Endothelial cell of umbilical vein (primary cell): ENCODE results near the gene PEX5. TPM values are rescaled to one million over a fixed set of nuclear protein-coding genes. Genes with fewer than 3 reads are reported as not detected.

ENCODE experiments used
- BruUV-seq: library from RNA; stranded (reverse); fragments of 400-500 nt; replicated peaks from 2 replicates; lab custom pipeline; 2021; lab: Mats Ljungman, UMichigan
- CTCF ChIA-PET: fragments of 300-600, 350-600 bp; sonication (Branson Sonifier 250); formaldehyde crosslinking; loops from one replicate; lab custom pipeline; 2021; ENCODE audit warnings: antibody characterized with exemption, inconsistent platforms; lab: Charles Lee
- POLR2A ChIA-PET: fragments of 300-600, 350-600 bp; sonication (Branson Sonifier 250); formaldehyde crosslinking; loops from one replicate; lab custom pipeline; 2021; ENCODE audit warnings: antibody characterized with exemption, inconsistent platforms; lab: Charles Lee
- DNase-seq: peaks from one replicate; pipeline ENCODE4 v3.0.0-alpha.2; 2011; ENCODE audit warnings: low read depth, low spot score
- FAIRE-seq: peaks from 2 replicates; lab custom pipeline; 2011; peaks lifted over from hg19 to GRCh38; lab: Jason Lieb, UNC
- H2AFZ ChIP-seq: 2 replicates; pipeline ENCODE4 v1.6.0; 2012; ENCODE audit warnings: low read depth, low read length, control low read depth, inconsistent platforms
- H3K27ac ChIP-seq: 2 replicates; pipeline ENCODE4 v1.5.1; 2011; ENCODE audit warnings: low read depth, mild to moderate bottlenecking, control low read depth, low read length, moderate library complexity; ENCODE audit not compliant: insufficient read depth
- H3K27me3 ChIP-seq, 2 experiments: 2 replicates each; pipeline versions ENCODE4 v1.6.0 to v1.6.1; 2011; ENCODE audit warnings: low read length in 2 of 2, mixed read lengths in 1 of 2; ENCODE audit not compliant: control insufficient read depth in 2 of 2, insufficient read depth in 2 of 2
- H3K36me3 ChIP-seq, 2 experiments: 2 replicates in 1 of 2; 3 replicates in 1 of 2; pipeline ENCODE4 v1.5.1; 2011; ENCODE audit warnings: low read length in 2 of 2, mild to moderate bottlenecking in 1 of 2, moderate library complexity in 1 of 2; ENCODE audit not compliant: control insufficient read depth in 2 of 2, insufficient read depth in 2 of 2; ENCODE audit errors: extremely low read depth in 1 of 2
- H3K4me1 ChIP-seq: 3 replicates; pipeline ENCODE4 v1.5.1; 2011; ENCODE audit warnings: mild to moderate bottlenecking, low read length; ENCODE audit not compliant: control insufficient read depth, insufficient read depth; ENCODE audit errors: extremely low read depth
- H3K4me2 ChIP-seq: 2 replicates; pipeline ENCODE4 v1.6.1; 2011; ENCODE audit warnings: low read length, control low read depth, mixed read lengths; ENCODE audit not compliant: insufficient read depth
- H3K4me3 ChIP-seq, 3 experiments: fragments of 200-600 bp in 1 of 3; sonication (generic), shearing (Covaris generic) in 1 of 3; replicated peaks in 1 of 3; 2 replicates each; pipeline ENCODE4 v1.5.1; 2011 to 2016; ENCODE audit warnings: control low read depth in 3 of 3, low read length in 3 of 3, mild to moderate bottlenecking in 2 of 3, inconsistent platforms in 1 of 3, low read depth in 1 of 3, moderate library complexity in 1 of 3; ENCODE audit not compliant: insufficient read depth in 1 of 3
- H3K79me2 ChIP-seq: 2 replicates; pipeline ENCODE4 v1.6.0; 2012; ENCODE audit warnings: low read length, inconsistent platforms; ENCODE audit not compliant: control insufficient read depth, insufficient read depth
- H3K9ac ChIP-seq: replicated peaks from 2 replicates; pipeline ENCODE3; 2011; ENCODE audit warnings: low read length, control low read depth; ENCODE audit not compliant: insufficient read depth; ENCODE audit errors: extremely low read depth
- H3K9me1 ChIP-seq: replicated peaks from 3 replicates; pipeline ENCODE4 v1.6.0; 2011; ENCODE audit warnings: mild to moderate bottlenecking, low read length; ENCODE audit not compliant: control insufficient read depth, insufficient read depth; ENCODE audit errors: extremely low read depth
- H3K9me3 ChIP-seq: replicated peaks from 2 replicates; pipeline ENCODE4 v1.5.1; 2012; ENCODE audit warnings: low read length, inconsistent platforms; ENCODE audit not compliant: control insufficient read depth, insufficient read depth
- H4K20me1 ChIP-seq: replicated peaks from 2 replicates; pipeline ENCODE3; 2011; ENCODE audit warnings: mild to moderate bottlenecking, low read length; ENCODE audit not compliant: control insufficient read depth, insufficient read depth; ENCODE audit errors: extremely low read depth
- GATA2 ChIP-seq: IDR thresholded peaks from 2 replicates; pipeline ENCODE4 v1.7.0; 2011; ENCODE audit warnings: low read depth, mild to moderate bottlenecking, moderate library complexity, mixed read lengths, low read length; ENCODE audit not compliant: insufficient read length, insufficient read depth
- MYC ChIP-seq: IDR thresholded peaks from one replicate; pipeline ENCODE4 v1.6.1; 2011; ENCODE audit warnings: mild to moderate bottlenecking, low read depth, low read length
- dilution Hi-C: fragments of 300-500 bp; cut with MboI; formaldehyde crosslinking; loops from one replicate; pipeline ENCODE4 v1.15.0; 2019; ENCODE audit warnings: low sequenced_read_pairs; ENCODE audit not compliant: extremely low pct_ligation_motif_present
- intact Hi-C: fragments of 100-400 bp; cut with micrococcal nuclease; formaldehyde crosslinking; loops from one replicate; pipeline ENCODE4 v1.10.0; 2022
- polyA plus RNA-seq, 4 experiments: library from polyadenylated mRNA; depleted of rRNA in 3 of 4; stranded (reverse) in 3 of 4; unstranded in 1 of 4; fragments of >200 nt; gene quantifications; 2 replicates each; pipeline versions ENCODE4 v1.2.1 to v1.2.3, GENCODE V29; 2011 to 2012; ENCODE audit warnings: missing spikeins in 1 of 4
- total RNA-seq: library from RNA; stranded (reverse); gene quantifications from 2 replicates; pipeline ENCODE4 v1.2.3, GENCODE V29; 2021

The PEX5 gene
- total and polyA plus RNA-seq, 2 donors (not counting 3 experiments of a cell fraction or from before 2014, with no cell fraction given), result 12.9 to 32.3 TPM

- Histone ChIP-seq H3K27me3 (peaks cover 0 to 8% of the 10 kb centered on the region in 2 experiments), H4K20me1 (no peaks in the 10 kb centered on the region), H3K9me1 (no peaks in the 10 kb centered on the region), H3K27ac (no peak overlapping the region), H3K4me2 (no peak overlapping the region), H3K9me3 (no peaks in the 10 kb centered on the region), H3K36me3 (no peaks in the 10 kb centered on the region), H3K9ac (no peak overlapping the region), H3K4me3 (no peak overlapping the region), H3K79me2 (no peaks in the 10 kb centered on the region), H2AFZ (no peak overlapping the region), H3K4me1 (no peaks in the 10 kb centered on the region)
- no peak for FAIRE-seq
- dilution Hi-C loops, result no loop called here
- TF ChIP-seq MYC (no peak), GATA2 (no peak)
- DNase-seq, result no peak
- CTCF ChIA-PET, result no interaction called here
- intact Hi-C loops, result no loop called here
- no TSS peak for BruUV-seq
- POLR2A ChIA-PET, result no interaction called here
These were observed 69.6 kb downstream of the PEX5 start for GRCh38 chr12:7259060-7259459.

Other genes starting within 250 kb of the PEX5 start
- not detected in 2 replicates for gene RNU7-1, start 245.9 kb upstream of the PEX5 start, total RNA-seq
- not detected in 2 replicates for gene RNU7-1, start 245.9 kb upstream of the PEX5 start, polyA plus RNA-seq
- gene C12orf57, start 245.7 kb upstream of the PEX5 start, total RNA-seq, result 153 and 167 TPM in 2 replicates
- 729 and 802 TPM in 2 replicates for gene C12orf57, start 245.7 kb upstream of the PEX5 start, polyA plus RNA-seq
- 1.6 and 1.8 TPM in 2 replicates for gene PTPN6, start 238.3 kb upstream of the PEX5 start, total RNA-seq
- gene PTPN6, start 238.3 kb upstream of the PEX5 start, polyA plus RNA-seq, result 0.25 and 0.38 TPM in 2 replicates
- 231 and 244 TPM in 2 replicates for gene PHB2, start 219.0 kb upstream of the PEX5 start, total RNA-seq
- gene PHB2, start 219.0 kb upstream of the PEX5 start, polyA plus RNA-seq, result 390 and 409 TPM in 2 replicates
- gene EMG1, start 218.8 kb upstream of the PEX5 start, total RNA-seq, result 54.7 and 56.6 TPM in 2 replicates
- gene EMG1, start 218.8 kb upstream of the PEX5 start, polyA plus RNA-seq, result 32.7 and 57.7 TPM in 2 replicates
- gene LPCAT3, start 171.2 kb upstream of the PEX5 start, total RNA-seq, result 29.3 and 29.5 TPM in 2 replicates
- gene LPCAT3, start 171.2 kb upstream of the PEX5 start, polyA plus RNA-seq, result 36.0 and 37.1 TPM in 2 replicates
- 0.38 and 0.83 TPM in 2 replicates for gene C1S, start 129.0 kb upstream of the PEX5 start, total RNA-seq
- 0.16 and 0.32 TPM in 2 replicates for gene C1S, start 129.0 kb upstream of the PEX5 start, polyA plus RNA-seq
- 3.1 and 3.6 TPM in 2 replicates for gene C1R, start 97.2 kb upstream of the PEX5 start, total RNA-seq
- 5.1 and 5.8 TPM in 2 replicates for gene C1R, start 97.2 kb upstream of the PEX5 start, polyA plus RNA-seq
- gene C1RL, start 80.5 kb upstream of the PEX5 start, total RNA-seq, result 22.5 and 25.0 TPM in 2 replicates
- gene C1RL, start 80.5 kb upstream of the PEX5 start, polyA plus RNA-seq, result 20.9 and 26.3 TPM in 2 replicates
- gene RBP5, start 60.8 kb upstream of the PEX5 start, total RNA-seq, result not detected in 2 replicates
- gene RBP5, start 60.8 kb upstream of the PEX5 start, polyA plus RNA-seq, result 0.11 and 0.12 TPM in 2 replicates
- gene CLSTN3, start 59.3 kb upstream of the PEX5 start, total RNA-seq, result 24.2 and 27.8 TPM in 2 replicates
- 38.9 and 45.9 TPM in 2 replicates for gene CLSTN3, start 59.3 kb upstream of the PEX5 start, polyA plus RNA-seq
- gene ACSM4, start 114.4 kb downstream of the PEX5 start, total RNA-seq, result not detected in 2 replicates
- not detected in 2 replicates for gene ACSM4, start 114.4 kb downstream of the PEX5 start, polyA plus RNA-seq